Right kidney (tissue), 1 donor: Measurements from ENCODE around the gene ZG16B.

Source experiments
- DNase-seq: peaks from one replicate; pipeline ENCODE4 v3.0.0-alpha.2; 2016

ZG16B gene

GRCh38 chr16:2825049-2825742 is 4.9 kb upstream of the ZG16B start:
- DNase-seq, result no peak

- DNase-seq, result no peak
Observed at GRCh38 chr16:2825906-2826305, 4.2 kb upstream of the ZG16B start.

GRCh38 chr16:2826591-2827373 is 3.3 kb upstream of the ZG16B start:
- no peak for DNase-seq

GRCh38 chr16:2827374-2827791 is 2.7 kb upstream of the ZG16B start:
- DNase-seq, result no peak

GRCh38 chr16:2827831-2828520 is 2.1 kb upstream of the ZG16B start:
- DNase-seq, result no peak

GRCh38 chr16:2828521-2828840 is 1.6 kb upstream of the ZG16B start:
- no peak for DNase-seq

- DNase-seq, result no peak
Observed at GRCh38 chr16:2828876-2829430, 1.1 kb upstream of the ZG16B start.

- no peak for DNase-seq
Observed at GRCh38 chr16:2830355-2830695, 222 bp downstream of the ZG16B start.

GRCh38 chr16:2831203-2831602 is 1.1 kb downstream of the ZG16B start:
- no peak for DNase-seq

GRCh38 chr16:2833776-2834175 is 3.7 kb downstream of the ZG16B start:
- no peak for DNase-seq

- no peak for DNase-seq
Observed at GRCh38 chr16:2834968-2835367, 4.9 kb downstream of the ZG16B start.

GRCh38 chr16:2835638-2836493 is 5.8 kb downstream of the ZG16B start:
- DNase-seq, result no peak

GRCh38 chr16:2836646-2837508 is 6.8 kb downstream of the ZG16B start:
- no peak for DNase-seq

- peak; percentile 61 for DNase-seq
Observed at GRCh38 chr16:2838928-2839327, 8.8 kb downstream of the ZG16B start.

GRCh38 chr16:2839650-2840450 is 9.7 kb downstream of the ZG16B start:
- DNase-seq, result no peak

- DNase-seq, result no peak
Observed at GRCh38 chr16:2840914-2841313, 10.8 kb downstream of the ZG16B start.

- no peak for DNase-seq
Observed at GRCh38 chr16:2841606-2842339, 11.7 kb downstream of the ZG16B start.

- no peak for DNase-seq
Observed at GRCh38 chr16:2842340-2843000, 12.4 kb downstream of the ZG16B start.

GRCh38 chr16:2843526-2843925 is 13.4 kb downstream of the ZG16B start:
- no peak for DNase-seq
